SH-SY5Y (cell line): Measurements from ENCODE around the gene GLT8D2.

ENCODE experiments used
- GATA2 ChIP-seq: IDR thresholded peaks from 2 replicates; pipeline ENCODE4 v1.6.1; 2011; ENCODE audit warnings: mild to moderate bottlenecking, low read depth, low read length
- GATA3 ChIP-seq: IDR thresholded peaks from 2 replicates; pipeline ENCODE4 v1.6.1; 2011; ENCODE audit warnings: low read depth, mild to moderate bottlenecking, low read length, moderate library complexity

DNA sequence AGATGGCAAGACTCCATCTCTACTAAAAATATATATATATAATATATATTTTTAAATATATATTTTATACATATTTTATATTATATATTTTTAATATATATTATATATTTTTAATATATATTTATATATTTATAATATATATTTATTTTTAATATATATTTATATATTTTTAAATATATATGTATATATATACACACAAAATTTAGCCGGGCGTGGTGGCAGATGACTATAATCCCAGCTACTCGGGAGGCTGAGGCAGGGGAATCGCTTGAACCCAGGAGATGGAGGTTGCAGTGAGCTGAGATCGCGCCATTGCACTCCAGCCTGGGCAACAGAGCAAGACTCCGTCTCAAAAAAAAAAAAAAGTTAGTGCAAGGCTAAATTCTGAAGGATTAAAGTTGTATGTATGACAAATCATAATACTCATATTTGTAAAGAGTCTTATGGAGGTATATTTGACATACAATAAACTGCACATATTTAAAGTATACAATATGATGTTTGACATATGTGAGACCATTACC is 92.1 kb downstream of the GLT8D2 start:
- TF ChIP-seq GATA3 (no peak), GATA2 (no peak)
